Thyroid gland (tissue), 4 donors: ENCODE results near the gene NPS. TPM values are rescaled to one million over a fixed set of nuclear protein-coding genes. Genes with fewer than 3 reads are reported as not detected.

ENCODE experiments used
- DNase-seq, 2 donors: peaks; one replicate each; pipeline ENCODE4 v3.0.0-alpha.2; 2019
- H3K27ac ChIP-seq, 3 donors: fragments of 200-600 bp; sonication (generic); 1 replicate in 2 of 3; 2 replicates in 1 of 3; pipeline ENCODE4 v1.5.1; 2016 to 2019; ENCODE audit warnings: mild to moderate bottlenecking in 1 of 3, moderate library complexity in 1 of 3
- H3K27me3 ChIP-seq: fragments of 200-600 bp; sonication (generic); one replicate; pipeline ENCODE4 v1.5.1; 2019
- H3K36me3 ChIP-seq, 2 donors: fragments of 200-600 bp; sonication (generic); one replicate each; pipeline ENCODE4 v1.5.1; 2016 to 2019
- H3K4me1 ChIP-seq, 2 donors: fragments of 200-600 bp; sonication (generic); one replicate each; pipeline ENCODE4 v1.5.1; 2017 to 2019
- H3K4me3 ChIP-seq, 3 donors: fragments of 200-600 bp; sonication (generic); replicated peaks in 1 of 3; 1 replicate in 2 of 3; 2 replicates in 1 of 3; pipeline ENCODE4 v1.5.1; 2016; ENCODE audit warnings: mild to moderate bottlenecking in 1 of 3
- H3K9me3 ChIP-seq: fragments of 200-600 bp; sonication (generic); one replicate; pipeline ENCODE4 v1.5.1; 2017
- POLR2A ChIP-seq, 2 donors: fragments of 450-650 bp; IDR thresholded peaks; one replicate each; pipeline ENCODE4 v1.6.1; 2017; ENCODE audit warnings: antibody characterized with exemption in 2 of 2, mild to moderate bottlenecking in 2 of 2, moderate library complexity in 1 of 2
- WGBS, 2 donors: methylation state at CpG; one replicate each; pipeline ENCODE4 v1.1.5; 2017; 5-methylcytosine and 5-hydroxymethylcytosine counted together
- intact Hi-C: fragments of 100-400 bp; cut with DNase I; formaldehyde crosslinking; loops from one replicate; pipeline ENCODE4 v1.15.1; 2023
- total RNA-seq, 4 donors: library from RNA; depleted of rRNA; stranded (reverse); fragments of >200 nt; gene quantifications; one replicate each; pipeline ENCODE4 v1.2.3, GENCODE V29; 2016
- TF ChIP-seq, protein P1 (sequence below), 6 experiments: fragments of 200-600 bp in 3 of 6; fragments of 450-650 bp in 3 of 6; sonication (generic) in 3 of 6; IDR thresholded peaks; one replicate each; pipeline ENCODE4 v1.5.1; 2016 to 2019; ENCODE audit warnings: antibody characterized with exemption in 6 of 6, mild to moderate bottlenecking in 2 of 6, inconsistent platforms in 1 of 6, moderate library complexity in 1 of 6

NPS gene
- total RNA-seq, 4 donors from 2014 or later, result not detected

DNA sequence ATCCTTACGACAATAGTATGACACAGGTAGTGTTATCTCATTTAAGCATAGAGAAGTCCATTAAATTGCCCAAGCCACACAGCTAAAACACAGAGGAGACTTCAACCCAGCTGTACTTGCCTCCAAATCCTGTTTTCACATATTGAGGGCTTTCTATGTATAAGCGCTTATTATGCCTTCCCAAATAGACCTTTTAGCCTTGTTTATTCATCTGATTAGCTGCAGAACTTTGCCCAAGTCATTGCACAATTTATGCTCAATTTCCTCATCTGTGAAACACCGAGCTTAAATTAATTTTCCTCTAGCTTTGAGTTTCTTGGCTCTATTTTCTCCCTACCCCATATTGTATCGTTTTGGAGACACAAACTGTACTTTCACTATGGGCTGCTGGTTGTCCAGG is 15.5 kb downstream of the NPS start:
- WGBS, 2 donors, result 76 to 85% methylated on average over 4 of the region's 4 CpGs
- Histone ChIP-seq H3K27me3 (no peaks in the 10 kb centered on the region), H3K9me3 (no peaks in the 10 kb centered on the region), H3K36me3 (no peaks in the 10 kb centered on the region), H3K27ac (no peak overlapping the region), H3K4me1 (no peaks in the 10 kb centered on the region), H3K4me3 (no peak overlapping the region)
- intact Hi-C loops, result no loop called here
- no peak for TF ChIP-seq POLR2A (IDR thresholded peaks at IDR 0.05)
- TF ChIP-seq, protein P1, sequence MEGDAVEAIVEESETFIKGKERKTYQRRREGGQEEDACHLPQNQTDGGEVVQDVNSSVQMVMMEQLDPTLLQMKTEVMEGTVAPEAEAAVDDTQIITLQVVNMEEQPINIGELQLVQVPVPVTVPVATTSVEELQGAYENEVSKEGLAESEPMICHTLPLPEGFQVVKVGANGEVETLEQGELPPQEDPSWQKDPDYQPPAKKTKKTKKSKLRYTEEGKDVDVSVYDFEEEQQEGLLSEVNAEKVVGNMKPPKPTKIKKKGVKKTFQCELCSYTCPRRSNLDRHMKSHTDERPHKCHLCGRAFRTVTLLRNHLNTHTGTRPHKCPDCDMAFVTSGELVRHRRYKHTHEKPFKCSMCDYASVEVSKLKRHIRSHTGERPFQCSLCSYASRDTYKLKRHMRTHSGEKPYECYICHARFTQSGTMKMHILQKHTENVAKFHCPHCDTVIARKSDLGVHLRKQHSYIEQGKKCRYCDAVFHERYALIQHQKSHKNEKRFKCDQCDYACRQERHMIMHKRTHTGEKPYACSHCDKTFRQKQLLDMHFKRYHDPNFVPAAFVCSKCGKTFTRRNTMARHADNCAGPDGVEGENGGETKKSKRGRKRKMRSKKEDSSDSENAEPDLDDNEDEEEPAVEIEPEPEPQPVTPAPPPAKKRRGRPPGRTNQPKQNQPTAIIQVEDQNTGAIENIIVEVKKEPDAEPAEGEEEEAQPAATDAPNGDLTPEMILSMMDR (IDR thresholded peaks at IDR 0.05), result no peak
- DNase-seq, result no peak

DNA sequence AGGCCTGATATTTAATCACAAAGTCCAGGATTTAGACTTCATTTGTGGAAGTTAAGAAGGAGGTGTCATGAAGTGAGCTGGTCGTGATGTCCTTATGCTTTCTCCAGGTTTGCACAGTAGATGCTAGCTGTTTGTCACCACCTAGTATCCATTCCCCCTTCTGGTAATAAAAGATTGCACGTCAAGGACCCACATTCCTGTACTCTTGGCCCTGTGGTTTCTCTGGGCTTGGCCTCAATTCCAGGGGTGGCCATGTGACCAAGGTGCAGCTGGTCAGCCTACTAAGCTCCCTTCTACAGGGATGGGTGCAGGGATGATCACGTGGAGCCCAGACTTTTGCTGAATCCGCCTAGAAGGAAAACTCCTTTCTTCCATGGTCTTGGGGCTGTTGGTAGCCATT is 16.5 kb downstream of the NPS start:
- H3K9me3 ChIP-seq, result no peaks in the 10 kb centered on the region
- no peaks in the 10 kb centered on the region for H3K4me1 ChIP-seq
- intact Hi-C loops, result no loop called here
- H3K36me3 ChIP-seq, result no peaks in the 10 kb centered on the region
- no peak for DNase-seq
- no peaks in the 10 kb centered on the region for H3K27me3 ChIP-seq
- 75 to 77% methylated on average over 4 of the region's 4 CpGs for WGBS, 2 donors
- H3K27ac ChIP-seq, result no peak overlapping the region
- H3K4me3 ChIP-seq, result no peak overlapping the region
- TF ChIP-seq, protein P1 (IDR thresholded peaks at IDR 0.05), result no peak
- no peak for TF ChIP-seq POLR2A (IDR thresholded peaks at IDR 0.05)

GRCh38 chr10:127569210-127569609 is 20.1 kb downstream of the NPS start:
- H3K4me1 ChIP-seq, result no peaks in the 10 kb centered on the region
- H3K4me3 ChIP-seq, result no peak overlapping the region
- no peaks in the 10 kb centered on the region for H3K9me3 ChIP-seq
- no peak overlapping the region for H3K27ac ChIP-seq
- H3K36me3 ChIP-seq, result no peaks in the 10 kb centered on the region
- intact Hi-C loops, result no loop called here
- no peak for DNase-seq
- WGBS, 2 donors, result 89 to 95% methylated on average over 4 of the region's 4 CpGs
- TF ChIP-seq POLR2A (IDR thresholded peaks at IDR 0.05), result no peak
- TF ChIP-seq, protein P1 (IDR thresholded peaks at IDR 0.05), result no peak
- no peaks in the 10 kb centered on the region for H3K27me3 ChIP-seq

DNA sequence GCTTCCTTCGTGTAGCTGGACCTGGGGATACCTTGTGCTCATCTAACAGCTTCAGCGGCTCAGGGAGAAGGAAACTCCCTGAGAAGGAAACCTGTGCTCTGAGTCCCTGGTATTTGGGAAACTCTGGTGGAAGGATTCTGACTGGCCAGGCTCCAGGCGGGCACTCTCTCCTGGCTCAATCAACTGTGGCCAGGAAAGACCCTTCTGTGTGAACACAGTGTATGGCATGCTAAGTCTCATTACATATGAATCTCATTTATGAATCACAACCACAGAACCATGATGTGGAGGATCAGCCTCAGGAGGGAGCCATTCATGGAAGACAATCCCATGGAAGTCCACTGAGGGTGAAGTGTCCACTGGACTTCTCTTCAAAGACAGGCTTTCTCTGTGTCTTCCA is 20.9 kb downstream of the NPS start:
- Histone ChIP-seq H3K4me1 (no peaks in the 10 kb centered on the region), H3K9me3 (no peaks in the 10 kb centered on the region), H3K27ac (no peak overlapping the region), H3K36me3 (no peaks in the 10 kb centered on the region), H3K27me3 (no peaks in the 10 kb centered on the region), H3K4me3 (no peak overlapping the region)
- TF ChIP-seq POLR2A (IDR thresholded peaks at IDR 0.05), result no peak
- DNase-seq, result no peak
- intact Hi-C loops, result no loop called here
- WGBS, 2 donors, result 58 to 68% methylated on average over 2 to 3 of the region's 3 CpGs

- Histone ChIP-seq H3K27me3 (no peaks in the 10 kb centered on the region), H3K9me3 (no peaks in the 10 kb centered on the region), H3K36me3 (no peaks in the 10 kb centered on the region), H3K4me3 (no peak overlapping the region), H3K4me1 (no peaks in the 10 kb centered on the region), H3K27ac (no peak overlapping the region)
- TF ChIP-seq, protein P1 (IDR thresholded peaks at IDR 0.05), result no peak
- no peak for TF ChIP-seq POLR2A (IDR thresholded peaks at IDR 0.05)
- no peak for DNase-seq
- 47 to 63% methylated on average over 1 of the region's 1 CpG for WGBS, 2 donors
- intact Hi-C loops, result no loop called here
These were observed 22.3 kb downstream of the NPS start for GRCh38 chr10:127571386-127571785.

DNA sequence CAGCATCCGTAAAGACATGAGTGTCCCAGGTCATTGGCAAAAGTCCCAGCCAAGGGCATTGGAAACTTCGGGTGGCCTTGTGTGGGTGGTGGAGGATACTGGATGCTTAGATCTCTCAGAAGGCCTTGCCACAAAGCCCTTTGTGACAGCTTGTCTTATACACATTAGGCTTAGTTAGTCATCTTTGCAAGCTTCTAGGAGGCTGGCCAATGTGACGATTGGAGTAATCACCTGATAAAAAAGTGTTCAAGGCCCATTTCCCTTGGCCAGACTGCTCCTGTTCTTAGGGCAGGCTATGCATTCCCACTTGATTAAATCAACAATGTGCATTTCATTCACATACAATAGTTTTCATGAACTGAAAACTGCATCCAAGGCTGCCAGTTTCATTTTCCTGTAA is 26.9 kb downstream of the NPS start:
- H3K27ac ChIP-seq, result no peak overlapping the region
- 43 to 58% methylated on average over 3 of the region's 3 CpGs for WGBS, 2 donors
- H3K9me3 ChIP-seq, result no peaks in the 10 kb centered on the region
- intact Hi-C loops, result no loop called here
- no peaks in the 10 kb centered on the region for H3K36me3 ChIP-seq
- TF ChIP-seq, protein P1 (IDR thresholded peaks at IDR 0.05), result no peak
- no peak for TF ChIP-seq POLR2A (IDR thresholded peaks at IDR 0.05)
- H3K4me3 ChIP-seq, result no peak overlapping the region
- peaks cover 0 to 10% of the 10 kb centered on the region in 2 donors for H3K4me1 ChIP-seq
- H3K27me3 ChIP-seq, result no peaks in the 10 kb centered on the region
- DNase-seq, result no peak
